Esophagus muscularis mucosa (tissue), 4 donors: ENCODE results near the gene PPP1R12B.
"Not testable (repeated sequence)": the region's sequence is repeated elsewhere in the genome, so short reads cannot be mapped to it uniquely, and the experiment has no call there.

Experiments used
- EP300 ChIP-seq: sonication (generic); formaldehyde crosslinking; IDR thresholded peaks from one replicate; pipeline ENCODE4 v1.6.1; 2017; ENCODE audit warnings: antibody characterized with exemption
- POLR2A ChIP-seq: fragments of 450-650 bp; IDR thresholded peaks from one replicate; pipeline ENCODE4 v1.6.1; 2017; ENCODE audit warnings: antibody characterized with exemption, moderate library complexity, mild to moderate bottlenecking, low read depth
- POLR2AphosphoS5 ChIP-seq, 2 donors: sonication (generic); formaldehyde crosslinking; IDR thresholded peaks; one replicate each; pipeline ENCODE4 v1.6.1; 2017; ENCODE audit warnings: antibody characterized with exemption in 2 of 2
- TF ChIP-seq, protein P1 (sequence below), 3 experiments: fragments of 200-600 bp in 2 of 3; fragments of 450-650 bp in 1 of 3; sonication (generic) in 2 of 3; IDR thresholded peaks; one replicate each; pipeline ENCODE4 v1.5.1; 2017 to 2019; ENCODE audit warnings: antibody characterized with exemption in 3 of 3, mild to moderate bottlenecking in 2 of 3, moderate library complexity in 1 of 3

GRCh38 chr1:202552615-202553014, 204.1 kb downstream of the PPP1R12B start:
- TF ChIP-seq, protein P1, sequence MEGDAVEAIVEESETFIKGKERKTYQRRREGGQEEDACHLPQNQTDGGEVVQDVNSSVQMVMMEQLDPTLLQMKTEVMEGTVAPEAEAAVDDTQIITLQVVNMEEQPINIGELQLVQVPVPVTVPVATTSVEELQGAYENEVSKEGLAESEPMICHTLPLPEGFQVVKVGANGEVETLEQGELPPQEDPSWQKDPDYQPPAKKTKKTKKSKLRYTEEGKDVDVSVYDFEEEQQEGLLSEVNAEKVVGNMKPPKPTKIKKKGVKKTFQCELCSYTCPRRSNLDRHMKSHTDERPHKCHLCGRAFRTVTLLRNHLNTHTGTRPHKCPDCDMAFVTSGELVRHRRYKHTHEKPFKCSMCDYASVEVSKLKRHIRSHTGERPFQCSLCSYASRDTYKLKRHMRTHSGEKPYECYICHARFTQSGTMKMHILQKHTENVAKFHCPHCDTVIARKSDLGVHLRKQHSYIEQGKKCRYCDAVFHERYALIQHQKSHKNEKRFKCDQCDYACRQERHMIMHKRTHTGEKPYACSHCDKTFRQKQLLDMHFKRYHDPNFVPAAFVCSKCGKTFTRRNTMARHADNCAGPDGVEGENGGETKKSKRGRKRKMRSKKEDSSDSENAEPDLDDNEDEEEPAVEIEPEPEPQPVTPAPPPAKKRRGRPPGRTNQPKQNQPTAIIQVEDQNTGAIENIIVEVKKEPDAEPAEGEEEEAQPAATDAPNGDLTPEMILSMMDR (IDR thresholded peaks at IDR 0.05) = not testable (repeated sequence)
- not testable (repeated sequence) for TF ChIP-seq EP300, POLR2A
- peak in 1 of 2 donors; percentile 66 for TF ChIP-seq POLR2AphosphoS5 (IDR thresholded peaks at IDR 0.05)
